Liver (tissue), 9 donors: ENCODE measurements around the gene PCDHGA7. TPM values are rescaled to one million over a fixed set of nuclear protein-coding genes. Genes with fewer than 3 reads are reported as not detected.

Experiments used
- DNase-seq: peaks from one replicate; pipeline ENCODE4 v3.0.0-alpha.2; 2017; ENCODE audit warnings: low spot score
- H3K27ac ChIP-seq, 2 donors: one replicate each; pipeline ENCODE4 v1.7.0; 2013; ENCODE audit warnings: inconsistent platforms in 2 of 2, low read length in 2 of 2, control low read depth in 1 of 2, low read depth in 1 of 2, mild to moderate bottlenecking in 1 of 2
- H3K27me3 ChIP-seq, 4 donors: one replicate each; pipeline versions ENCODE4 v1.6.1 to v1.7.0; 2013; ENCODE audit warnings: low read length in 3 of 4, inconsistent platforms in 1 of 4, mild to moderate bottlenecking in 1 of 4, moderate library complexity in 1 of 4; ENCODE audit not compliant: control insufficient read depth in 4 of 4, insufficient read depth in 4 of 4
- H3K36me3 ChIP-seq, 4 donors: one replicate each; pipeline versions ENCODE4 v1.6.1 to v1.7.0; 2013; ENCODE audit warnings: low read length in 3 of 4, mild to moderate bottlenecking in 3 of 4, low read depth in 1 of 4, moderate library complexity in 1 of 4; ENCODE audit not compliant: control insufficient read depth in 4 of 4, insufficient read depth in 3 of 4
- H3K4me1 ChIP-seq, 4 donors: one replicate each; pipeline versions ENCODE4 v1.6.1 to v1.7.0; 2013; ENCODE audit warnings: low read length in 3 of 4, mild to moderate bottlenecking in 3 of 4, moderate library complexity in 1 of 4; ENCODE audit not compliant: control insufficient read depth in 4 of 4, insufficient read depth in 4 of 4
- H3K4me3 ChIP-seq, 3 donors: one replicate each; pipeline versions ENCODE4 v1.6.1 to v1.7.0; 2013; ENCODE audit warnings: low read length in 3 of 3, control low read depth in 1 of 3, low read depth in 1 of 3, mild to moderate bottlenecking in 1 of 3
- H3K9ac ChIP-seq, 2 donors: one replicate each; pipeline ENCODE4 v1.7.0; 2013; ENCODE audit warnings: low read length in 2 of 2, mild to moderate bottlenecking in 2 of 2, moderate library complexity in 2 of 2, control low read depth in 1 of 2, low read depth in 1 of 2
- H3K9me3 ChIP-seq, 4 donors: one replicate each; pipeline versions ENCODE4 v1.6.1 to v1.7.0; 2013; ENCODE audit warnings: low read length in 3 of 4; ENCODE audit not compliant: control insufficient read depth in 4 of 4
- ATF3 ChIP-seq: IDR thresholded peaks from 2 replicates; pipeline ENCODE4 v1.6.1; 2016; ENCODE audit warnings: antibody characterized with exemption
- CTCF ChIP-seq: fragments of 150-350 bp; IDR thresholded peaks from 2 replicates; pipeline ENCODE4 v1.5.1; 2017; ENCODE audit warnings: improper control_type of control experiment, low read depth, low read length; ENCODE audit not compliant: missing input control
- EGR1 ChIP-seq, 2 donors: IDR thresholded peaks; 2 replicates each; pipeline ENCODE4 v1.6.1; 2016 to 2018; ENCODE audit warnings: antibody characterized with exemption in 2 of 2, low read depth in 2 of 2
- FOXA1 ChIP-seq: IDR thresholded peaks from 2 replicates; pipeline ENCODE4 v1.6.1; 2016; ENCODE audit warnings: antibody characterized with exemption
- FOXA2 ChIP-seq: IDR thresholded peaks from 2 replicates; pipeline ENCODE4 v1.6.1; 2016; ENCODE audit warnings: antibody characterized with exemption
- GABPA ChIP-seq, 2 donors: IDR thresholded peaks in 1 of 2; conservative IDR thresholded peaks in 1 of 2; 2 replicates each; pipeline ENCODE4 v1.6.1; 2016; ENCODE audit warnings: antibody characterized with exemption in 2 of 2, mild to moderate bottlenecking in 1 of 2, moderate library complexity in 1 of 2
- HNF4A ChIP-seq, 2 donors: conservative IDR thresholded peaks; 2 replicates each; pipeline ENCODE4 v1.6.1; 2016; ENCODE audit warnings: antibody characterized with exemption in 2 of 2, mild to moderate bottlenecking in 2 of 2
- JUND ChIP-seq, 2 donors: IDR thresholded peaks; 2 replicates each; pipeline ENCODE4 v1.6.1; 2016; ENCODE audit warnings: antibody characterized with exemption in 2 of 2
- MAX ChIP-seq: IDR thresholded peaks from 2 replicates; pipeline ENCODE4 v1.6.1; 2016; ENCODE audit warnings: antibody characterized with exemption
- NR2F2 ChIP-seq: IDR thresholded peaks from 2 replicates; pipeline ENCODE4 v1.6.1; 2016; ENCODE audit warnings: antibody characterized with exemption
- RAD21 ChIP-seq, 2 donors: IDR thresholded peaks; 2 replicates each; pipeline ENCODE4 v1.6.1; 2016; ENCODE audit warnings: antibody characterized with exemption in 2 of 2, mild to moderate bottlenecking in 2 of 2
- REST ChIP-seq: IDR thresholded peaks from 2 replicates; pipeline ENCODE4 v1.6.1; 2016; ENCODE audit warnings: antibody characterized with exemption, mild to moderate bottlenecking
- RXRA ChIP-seq, 2 donors: IDR thresholded peaks; 2 replicates each; pipeline ENCODE4 v1.6.1; 2017 to 2018; ENCODE audit warnings: antibody characterized with exemption in 2 of 2, mild to moderate bottlenecking in 1 of 2
- SP1 ChIP-seq: IDR thresholded peaks from 2 replicates; pipeline ENCODE4 v1.6.1; 2018; ENCODE audit warnings: antibody characterized with exemption, mild to moderate bottlenecking
- TAF1 ChIP-seq: conservative IDR thresholded peaks from 2 replicates; pipeline ENCODE4 v1.6.1; 2016; ENCODE audit warnings: antibody characterized with exemption, mild to moderate bottlenecking
- YY1 ChIP-seq: IDR thresholded peaks from 2 replicates; pipeline ENCODE4 v1.6.1; 2016; ENCODE audit warnings: antibody characterized with exemption, mild to moderate bottlenecking
- ZBTB33 ChIP-seq: IDR thresholded peaks from 2 replicates; pipeline ENCODE4 v1.6.1; 2016; ENCODE audit warnings: antibody characterized with exemption
- WGBS: extraction: QIAGEN DNeasy Blood & Tissue Kit; methylation state at CpG from one replicate; pipeline ENCODE4 v1.1.7; 2013; 5-methylcytosine and 5-hydroxymethylcytosine counted together
- polyA plus RNA-seq, 2 donors: library from polyadenylated mRNA; stranded (reverse) in 1 of 2; unstranded in 1 of 2; fragments of 200-250 nt in 1 of 2; fragments of >200 nt in 1 of 2; fragmentation: Nextera tagmentation in 1 of 2; extraction: Ambion mirVana in 1 of 2; gene quantifications; one replicate each; pipeline versions ENCODE4 v1.2.1 to v1.2.3, GENCODE V29; 2013 to 2015
- total RNA-seq, 2 donors: library from RNA; depleted of rRNA; stranded (reverse); fragments of >200 nt; gene quantifications; one replicate each; pipeline ENCODE4 v1.2.3, GENCODE V29; 2014
- donor health status: healthy.
- donor health status: healthy.
- donor health status: healthy.
- donor health status: healthy.
- donor health status: healthy.

The PCDHGA7 gene
- total and polyA plus RNA-seq, 4 donors = 0.19 to 0.67 (median 0.21) TPM

GRCh38 chr5:141411575-141411974, 29.0 kb downstream of the PCDHGA7 start:
- Histone ChIP-seq H3K27me3 (peaks cover 0 to 2% (median 0%) of the 10 kb centered on the region in 4 donors), H3K9me3 (peaks cover 23 to 56% (median 27%) of the 10 kb centered on the region in 4 donors), H3K4me1 (peaks cover 0 to 6% (median 2%) of the 10 kb centered on the region in 4 donors), H3K9ac (no peak overlapping the region), H3K27ac (no peak overlapping the region), H3K4me3 (no peak overlapping the region), H3K36me3 (no peaks in the 10 kb centered on the region)
- DNase-seq = no peak
- WGBS = 81% methylated on average over 3 of the region's 3 CpGs
- TF ChIP-seq ATF3 (no peak), ZBTB33 (no peak), YY1 (no peak), RAD21 (IDR thresholded peaks at IDR 0.05) (no peak), TAF1 (no peak), NR2F2 (no peak), SP1 (no peak), MAX (no peak), EGR1 (IDR thresholded peaks at IDR 0.05; ENCODE audit: low read depth in 2 of 2) (no peak), REST (no peak), RXRA (IDR thresholded peaks at IDR 0.05) (no peak), FOXA1 (no peak), CTCF (no peak), FOXA2 (no peak), JUND (IDR thresholded peaks at IDR 0.05) (no peak)

- H3K9ac ChIP-seq = peak within 1 kb of the TSS in 1 of 2 donors; percentile 33
- peaks cover 0 to 2% (median 0%) of the 10 kb centered on the region in 4 donors for H3K27me3 ChIP-seq
- peaks cover 26 to 63% (median 27%) of the 10 kb centered on the region in 4 donors for H3K9me3 ChIP-seq
- peak within 1 kb of the TSS in 1 of 2 donors; percentile 44 for H3K27ac ChIP-seq
- H3K4me1 ChIP-seq = peaks cover 0 to 6% (median 2%) of the 10 kb centered on the region in 4 donors
- H3K36me3 ChIP-seq = no peaks in the 10 kb centered on the region
- peak within 1 kb of the TSS; percentile 38 to 83 (median 68) for H3K4me3 ChIP-seq
- peak; percentile 50 for DNase-seq
- WGBS = 12% methylated on average over 31 of the region's 31 CpGs
- no peak for TF ChIP-seq TAF1
- TF ChIP-seq YY1 = peak; percentile 72
- no peak for TF ChIP-seq SP1
- TF ChIP-seq RAD21 (IDR thresholded peaks at IDR 0.05) = peak; percentile 81
- no peak for TF ChIP-seq JUND (IDR thresholded peaks at IDR 0.05)
- TF ChIP-seq NR2F2 = no peak
- no peak for TF ChIP-seq RXRA (IDR thresholded peaks at IDR 0.05)
- TF ChIP-seq GABPA (IDR thresholded peaks at IDR 0.05 in 1 of 2, conservative IDR thresholded peaks at IDR 0.05 in 1 of 2) = no peak
- peak; percentile 66 for TF ChIP-seq CTCF
- TF ChIP-seq ZBTB33 = no peak
- TF ChIP-seq ATF3 = no peak
- no peak for TF ChIP-seq EGR1 (IDR thresholded peaks at IDR 0.05; ENCODE audit: low read depth in 2 of 2)
- no peak for TF ChIP-seq FOXA2
- no peak for TF ChIP-seq HNF4A (conservative IDR thresholded peaks at IDR 0.05)
Observed at GRCh38 chr5:141412854-141413539, 30.5 kb downstream of the PCDHGA7 start, which contains the start of gene PCDHGA10. PCDHGA10 (plus strand) TSS chr5:141412987; CDS start chr5:141413176, 189 bp downstream.
